Trophoblast cell (in vitro differentiated cells and primary cell): Measurements from ENCODE around the gene GPX5.
"Not testable (repeated sequence)": the region's sequence is repeated elsewhere in the genome, so short reads cannot be mapped to it uniquely, and the experiment has no call there.

Experiments used
- DNase-seq, 2 donors: peaks; one replicate each; pipeline ENCODE4 v3.0.0-alpha.2; 2016
- H2AFZ ChIP-seq: 2 replicates; pipeline ENCODE4 v1.6.1; 2013; ENCODE audit warnings: low read length, moderate library complexity, mild to moderate bottlenecking; ENCODE audit not compliant: insufficient read depth, poor library complexity
- H2AK5ac ChIP-seq: 2 replicates; pipeline ENCODE4 v1.6.1; 2013; ENCODE audit warnings: mild to moderate bottlenecking, low read length
- H2BK120ac ChIP-seq: 2 replicates; pipeline ENCODE4 v1.6.1; 2013; ENCODE audit warnings: low read length, mild to moderate bottlenecking, moderate library complexity; ENCODE audit not compliant: insufficient read depth, poor library complexity
- H2BK12ac ChIP-seq: 2 replicates; pipeline ENCODE4 v1.6.1; 2013; ENCODE audit warnings: mild to moderate bottlenecking, low read length, moderate library complexity
- H2BK5ac ChIP-seq: 2 replicates; pipeline ENCODE4 v1.6.1; 2013; ENCODE audit warnings: low read length, low read depth, moderate library complexity, mild to moderate bottlenecking; ENCODE audit not compliant: poor library complexity
- H3K14ac ChIP-seq: 2 replicates; pipeline ENCODE4 v1.6.1; 2013; ENCODE audit warnings: mild to moderate bottlenecking, low read length
- H3K18ac ChIP-seq: 2 replicates; pipeline ENCODE4 v1.6.1; 2013; ENCODE audit warnings: mild to moderate bottlenecking, low read length
- H3K23ac ChIP-seq: 2 replicates; pipeline ENCODE4 v1.6.1; 2013; ENCODE audit warnings: low read length
- H3K27ac ChIP-seq: 2 replicates; pipeline ENCODE4 v1.5.1; 2013; ENCODE audit warnings: low read depth, mild to moderate bottlenecking, inconsistent platforms, low read length, moderate library complexity
- H3K27me3 ChIP-seq: 2 replicates; pipeline ENCODE4 v1.6.1; 2013; ENCODE audit warnings: inconsistent platforms, mild to moderate bottlenecking, low read length, moderate library complexity; ENCODE audit not compliant: insufficient read depth
- H3K36me3 ChIP-seq, 2 experiments: 1 replicate in 1 of 2; 2 replicates in 1 of 2; pipeline ENCODE4 v1.6.1; 2013; ENCODE audit warnings: low read length in 2 of 2, mild to moderate bottlenecking in 2 of 2, moderate library complexity in 1 of 2; ENCODE audit not compliant: insufficient read depth in 2 of 2, control insufficient read depth in 1 of 2
- H3K4ac ChIP-seq: 2 replicates; pipeline ENCODE4 v1.6.1; 2013; ENCODE audit warnings: low read depth, mild to moderate bottlenecking, low read length, moderate library complexity
- H3K4me1 ChIP-seq, 2 experiments: 1 replicate in 1 of 2; 2 replicates in 1 of 2; pipeline ENCODE4 v1.6.1; 2013; ENCODE audit warnings: low read length in 2 of 2, mild to moderate bottlenecking in 2 of 2, moderate library complexity in 1 of 2; ENCODE audit not compliant: insufficient read depth in 2 of 2, control insufficient read depth in 1 of 2
- H3K4me2 ChIP-seq: 2 replicates; pipeline ENCODE4 v1.6.1; 2013; ENCODE audit warnings: inconsistent platforms, mild to moderate bottlenecking, low read length, moderate library complexity
- H3K4me3 ChIP-seq: 2 replicates; pipeline ENCODE4 v1.5.1; 2013; ENCODE audit warnings: mild to moderate bottlenecking, low read depth, low read length, inconsistent platforms
- H3K79me1 ChIP-seq: one replicate; pipeline ENCODE4 v1.6.1; 2013; ENCODE audit warnings: low read length
- H3K79me2 ChIP-seq: 2 replicates; pipeline ENCODE4 v1.6.1; 2013; ENCODE audit warnings: low read length, mild to moderate bottlenecking; ENCODE audit not compliant: control insufficient read depth, insufficient read depth, poor library complexity
- H3K9ac ChIP-seq: 2 replicates; pipeline ENCODE4 v1.6.1; 2013; ENCODE audit warnings: mild to moderate bottlenecking, low read length
- H3K9me3 ChIP-seq: 2 replicates; pipeline ENCODE4 v1.6.1; 2013; ENCODE audit warnings: low read depth, mild to moderate bottlenecking, control low read depth, inconsistent platforms, low read length; ENCODE audit not compliant: insufficient read depth
- H4K12ac ChIP-seq: 2 replicates; pipeline ENCODE4 v1.6.1; 2013; ENCODE audit warnings: low read depth, mild to moderate bottlenecking, low read length, moderate library complexity
- H4K8ac ChIP-seq: 2 replicates; pipeline ENCODE4 v1.6.1; 2013; ENCODE audit warnings: low read depth, mild to moderate bottlenecking, low read length, moderate library complexity
- H4K91ac ChIP-seq: one replicate; pipeline ENCODE4 v1.6.1; 2013; ENCODE audit warnings: low read depth, mild to moderate bottlenecking, low read length, moderate library complexity
- WGBS: extraction: QIAGEN DNeasy Blood & Tissue Kit; methylation state at CpG from one replicate; pipeline ENCODE4 v1.1.7; 2013; ENCODE audit warnings: missing lambda C conversion rate; ENCODE audit not compliant: insufficient read length, insufficient coverage; ENCODE audit errors: extremely low coverage; 5-methylcytosine and 5-hydroxymethylcytosine counted together

Gene GPX5

DNA sequence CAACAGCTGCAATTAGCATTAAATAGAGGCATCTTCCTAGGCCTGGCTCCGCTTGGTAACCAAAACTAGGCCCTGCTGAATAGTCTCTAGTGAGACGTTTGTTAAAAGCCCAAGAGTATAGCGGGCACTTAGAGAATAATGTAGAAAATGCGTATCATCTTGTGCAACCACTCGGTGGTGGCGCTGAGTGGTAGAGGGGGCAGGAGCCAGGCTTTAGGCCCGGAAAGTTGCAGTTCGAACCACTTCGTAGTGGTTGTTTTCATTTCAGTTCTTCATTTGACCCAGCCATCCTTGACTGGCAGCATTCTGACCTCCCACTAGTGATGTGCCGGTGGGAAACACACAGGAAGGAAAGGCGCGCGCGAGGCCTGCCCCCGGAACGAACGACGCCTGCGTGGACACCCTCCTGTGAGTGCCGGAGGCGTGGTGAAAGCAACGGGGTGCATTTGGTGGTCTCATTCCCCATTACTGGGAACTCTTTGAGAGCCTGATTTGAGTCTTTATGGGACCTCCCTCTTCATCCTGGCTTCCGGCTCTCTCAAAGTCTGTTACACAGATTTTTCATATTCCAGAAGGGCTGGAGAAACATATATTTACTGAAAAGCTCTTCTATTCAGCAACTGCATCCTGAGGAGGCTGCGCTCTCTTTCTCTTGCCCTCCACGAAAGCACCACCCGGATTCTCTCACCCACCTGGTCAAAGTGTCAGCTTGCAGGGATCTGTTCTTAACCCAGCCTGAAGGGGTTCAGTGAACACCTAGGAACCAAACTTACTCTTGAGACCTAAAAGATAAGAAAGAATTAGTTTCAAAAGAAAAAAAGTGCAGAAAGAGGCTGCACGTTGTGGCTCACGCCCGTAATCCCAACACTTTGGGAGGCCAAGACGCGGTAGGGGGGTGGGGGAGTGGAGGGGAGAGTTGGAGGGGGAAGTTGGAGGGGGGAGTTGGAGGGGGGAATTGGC lies 18.2 kb downstream of the GPX5 start:
- Histone ChIP-seq H4K8ac (peak overlapping the region; percentile 72), H3K79me1 (peaks cover 2% of the 10 kb centered on the region), H2AFZ (peak overlapping the region; percentile 82), H2BK5ac (no peak overlapping the region), H3K4ac (no peak overlapping the region), H3K9ac (no peak overlapping the region), H3K79me2 (no peaks in the 10 kb centered on the region), H3K14ac (no peak overlapping the region), H3K4me2 (peak overlapping the region; percentile 56), H3K4me3 (peak overlapping the region; percentile 64), H3K23ac (no peak overlapping the region), H4K91ac (peak overlapping the region; percentile 27), H2AK5ac (no peak overlapping the region), H3K18ac (no peak overlapping the region), H3K4me1 (no peaks in the 10 kb centered on the region), H3K9me3 (no peaks in the 10 kb centered on the region), H3K27ac (no peak overlapping the region), H2BK120ac (no peak overlapping the region), H2BK12ac (no peak overlapping the region), H3K27me3 (no peaks in the 10 kb centered on the region), H4K12ac (no peak overlapping the region), H3K36me3 (no peaks in the 10 kb centered on the region)
- peak in 1 of 2 donors; percentile 3 for DNase-seq
- WGBS, result no CpG with 5 or more reads among the region's 31 CpGs

DNA sequence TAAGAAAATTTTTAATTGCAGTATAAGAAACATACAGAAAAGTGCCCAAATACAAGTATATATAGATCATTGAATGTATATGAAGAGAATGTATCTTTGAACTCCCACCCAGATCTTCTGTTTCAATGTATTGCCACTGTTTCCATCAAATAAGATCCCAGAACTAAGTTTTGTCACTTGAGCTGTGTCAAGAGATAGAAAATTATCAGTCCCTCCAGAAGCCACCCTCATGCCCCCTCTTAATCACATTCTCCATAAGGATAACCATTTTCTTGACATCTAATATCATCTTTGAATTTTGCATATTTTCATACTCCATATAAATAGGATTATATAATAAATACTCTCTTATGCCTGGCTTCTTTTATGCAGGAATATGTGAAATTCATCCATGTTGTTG lies 20.3 kb downstream of the GPX5 start:
- no peak overlapping the region for H2AFZ ChIP-seq
- no peak for DNase-seq
- no peak overlapping the region for H3K4ac ChIP-seq
- no peak overlapping the region for H3K18ac ChIP-seq
- no peak overlapping the region for H2BK12ac ChIP-seq
- H3K27ac ChIP-seq, result no peak overlapping the region
- H3K9ac ChIP-seq, result no peak overlapping the region
- no peak overlapping the region for H4K91ac ChIP-seq
- H4K12ac ChIP-seq, result no peak overlapping the region
- no peaks in the 10 kb centered on the region for H3K79me2 ChIP-seq
- H3K4me2 ChIP-seq, result no peak overlapping the region
- peaks cover 2% of the 10 kb centered on the region for H3K79me1 ChIP-seq
- H3K36me3 ChIP-seq, result no peaks in the 10 kb centered on the region
- H4K8ac ChIP-seq, result no peak overlapping the region
- no peak overlapping the region for H3K14ac ChIP-seq
- H2BK5ac ChIP-seq, result no peak overlapping the region
- no peak overlapping the region for H3K23ac ChIP-seq
- no peak overlapping the region for H2BK120ac ChIP-seq
- H3K4me3 ChIP-seq, result no peak overlapping the region
- H3K4me1 ChIP-seq, result no peaks in the 10 kb centered on the region
- H2AK5ac ChIP-seq, result no peak overlapping the region
- no peaks in the 10 kb centered on the region for H3K27me3 ChIP-seq
- no peaks in the 10 kb centered on the region for H3K9me3 ChIP-seq

DNA sequence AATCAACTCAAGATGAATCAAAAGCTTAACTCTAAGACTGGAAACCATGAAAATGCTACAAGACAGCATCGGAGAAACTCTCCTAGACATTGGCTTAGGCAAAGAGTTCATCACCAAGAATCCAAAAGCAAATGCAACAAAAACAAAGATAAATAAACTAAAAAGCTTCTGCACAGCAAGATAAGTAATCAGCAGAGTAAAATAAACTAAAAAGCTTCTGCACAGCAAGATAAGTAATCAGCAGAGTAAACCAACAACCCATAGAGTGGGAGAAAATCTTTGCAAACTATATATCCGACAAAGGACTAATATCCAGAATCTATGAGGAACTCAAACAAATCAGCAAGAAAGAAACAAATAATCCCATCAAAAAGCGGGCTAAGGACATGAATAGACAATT lies 21.3 kb downstream of the GPX5 start:
- not testable (repeated sequence) for H3K9me3 ChIP-seq, H2AFZ ChIP-seq, H2BK120ac ChIP-seq, H2AK5ac ChIP-seq, H3K4ac ChIP-seq, H3K36me3 ChIP-seq, H3K9ac ChIP-seq, H3K18ac ChIP-seq, H3K27ac ChIP-seq, DNase-seq, H4K12ac ChIP-seq, H3K4me3 ChIP-seq, H3K23ac ChIP-seq, H4K8ac ChIP-seq, H3K4me2 ChIP-seq, H3K27me3 ChIP-seq, H3K14ac ChIP-seq, H3K79me2 ChIP-seq, H3K4me1 ChIP-seq, H2BK12ac ChIP-seq, H3K79me1 ChIP-seq, H2BK5ac ChIP-seq, H4K91ac ChIP-seq
- WGBS, result no CpG with 5 or more reads among the region's 3 CpGs

DNA sequence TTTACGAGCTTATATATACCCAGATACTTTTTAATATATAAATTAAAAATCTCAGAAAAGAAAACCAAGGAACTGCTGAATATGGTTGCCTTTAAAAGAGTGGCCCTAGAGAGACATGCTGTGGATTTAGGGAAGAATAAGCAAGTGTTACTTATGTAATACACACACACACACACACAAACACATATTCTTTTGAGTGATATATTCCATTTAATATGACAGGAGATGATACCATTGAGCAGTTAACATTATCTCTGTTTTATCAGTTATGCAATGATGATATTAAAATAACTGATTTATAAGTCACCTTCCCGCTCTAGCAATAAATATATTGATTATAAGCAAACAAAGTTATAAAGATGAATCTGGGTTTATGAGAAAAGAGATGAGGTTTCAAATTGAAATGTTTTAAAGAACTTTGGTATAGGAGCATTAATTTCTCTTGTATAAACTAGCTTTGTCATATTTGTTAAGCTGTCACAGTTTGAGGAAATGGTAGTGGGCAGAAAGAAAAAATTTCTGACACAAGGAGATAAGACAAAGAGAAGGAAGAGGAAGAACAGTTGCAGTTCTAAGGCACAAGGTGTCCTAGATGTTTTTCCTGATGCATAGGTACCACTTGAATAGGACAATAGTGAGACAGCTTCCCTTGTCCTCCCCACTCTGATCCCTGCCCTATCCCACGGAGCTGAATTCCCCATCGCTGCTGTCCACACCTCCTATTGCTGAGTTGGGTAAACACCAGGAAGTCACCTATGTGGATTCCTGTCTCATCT lies 26.4 kb downstream of the GPX5 start:
- H3K9me3 ChIP-seq, result no peaks in the 10 kb centered on the region
- H3K23ac ChIP-seq, result no peak overlapping the region
- H3K9ac ChIP-seq, result no peak overlapping the region
- H3K27ac ChIP-seq, result no peak overlapping the region
- H3K27me3 ChIP-seq, result no peaks in the 10 kb centered on the region
- H3K79me1 ChIP-seq, result no peaks in the 10 kb centered on the region
- H2AFZ ChIP-seq, result no peak overlapping the region
- H3K4me2 ChIP-seq, result no peak overlapping the region
- no peak overlapping the region for H4K91ac ChIP-seq
- no peak overlapping the region for H4K8ac ChIP-seq
- no peak for DNase-seq
- H3K18ac ChIP-seq, result no peak overlapping the region
- no peak overlapping the region for H2BK5ac ChIP-seq
- H3K4me1 ChIP-seq, result no peaks in the 10 kb centered on the region
- no peak overlapping the region for H3K4me3 ChIP-seq
- WGBS, result no CpG with 5 or more reads among the region's 4 CpGs
- no peak overlapping the region for H4K12ac ChIP-seq
- no peaks in the 10 kb centered on the region for H3K36me3 ChIP-seq
- no peak overlapping the region for H2BK120ac ChIP-seq
- H3K14ac ChIP-seq, result no peak overlapping the region
- H2BK12ac ChIP-seq, result no peak overlapping the region
- no peaks in the 10 kb centered on the region for H3K79me2 ChIP-seq
- no peak overlapping the region for H3K4ac ChIP-seq
- no peak overlapping the region for H2AK5ac ChIP-seq
